ENCODE measurements around the gene WDR26.
"Not testable (repeated sequence)": the region's sequence is repeated elsewhere in the genome, so short reads cannot be mapped to it uniquely, and the experiment has no call there.

The WDR26 gene

DNA sequence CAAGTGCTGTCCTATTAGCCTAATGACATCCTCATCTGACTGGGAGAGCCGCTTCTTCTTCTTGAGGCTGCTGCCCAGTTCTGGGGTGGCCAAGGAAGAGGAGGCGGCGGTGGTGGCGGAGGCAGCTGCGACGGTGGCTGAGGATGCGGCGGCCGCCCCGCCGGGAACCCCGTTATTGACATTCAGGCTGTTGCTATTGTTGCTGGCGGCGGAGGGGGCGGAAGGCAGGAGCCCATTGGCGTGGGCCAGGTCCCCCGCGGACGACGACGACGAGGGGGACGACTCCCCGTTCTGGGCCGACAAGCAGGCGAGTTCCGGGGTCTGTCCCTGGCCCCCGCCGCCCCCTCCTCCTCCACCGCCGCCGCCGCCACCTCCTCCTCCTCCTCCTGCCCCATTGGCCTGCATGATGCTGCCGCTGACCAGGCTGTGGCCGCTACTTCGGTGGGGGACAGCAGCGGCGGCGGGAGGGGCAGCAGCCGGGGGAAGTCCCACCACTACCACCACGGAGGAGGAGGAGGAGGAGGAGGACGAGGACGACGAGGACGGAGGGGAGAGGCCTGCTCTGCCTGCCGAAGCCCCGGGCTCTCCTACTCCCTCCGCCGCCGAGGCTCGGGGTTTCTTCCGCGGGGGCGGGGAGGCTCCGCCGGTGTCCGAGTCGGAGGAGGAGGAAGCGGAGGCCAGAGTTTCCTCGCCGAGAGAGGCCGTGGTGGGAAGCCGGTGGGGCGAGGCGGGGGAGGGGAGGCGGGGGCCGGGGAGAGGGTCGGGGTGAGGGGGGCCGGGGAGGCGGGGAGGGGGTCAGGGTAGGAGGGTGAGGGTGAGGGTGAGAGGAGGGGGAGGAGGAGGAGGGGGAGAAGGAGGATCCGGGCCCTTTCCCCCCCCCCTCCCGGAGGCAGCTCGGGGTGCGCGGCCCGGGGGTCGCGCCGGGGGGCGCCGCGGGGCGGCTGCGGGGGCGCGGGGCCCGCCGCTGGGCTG, 610 bp downstream of the WDR26 start:
- peak; percentile 62 for DNase-seq

DNA sequence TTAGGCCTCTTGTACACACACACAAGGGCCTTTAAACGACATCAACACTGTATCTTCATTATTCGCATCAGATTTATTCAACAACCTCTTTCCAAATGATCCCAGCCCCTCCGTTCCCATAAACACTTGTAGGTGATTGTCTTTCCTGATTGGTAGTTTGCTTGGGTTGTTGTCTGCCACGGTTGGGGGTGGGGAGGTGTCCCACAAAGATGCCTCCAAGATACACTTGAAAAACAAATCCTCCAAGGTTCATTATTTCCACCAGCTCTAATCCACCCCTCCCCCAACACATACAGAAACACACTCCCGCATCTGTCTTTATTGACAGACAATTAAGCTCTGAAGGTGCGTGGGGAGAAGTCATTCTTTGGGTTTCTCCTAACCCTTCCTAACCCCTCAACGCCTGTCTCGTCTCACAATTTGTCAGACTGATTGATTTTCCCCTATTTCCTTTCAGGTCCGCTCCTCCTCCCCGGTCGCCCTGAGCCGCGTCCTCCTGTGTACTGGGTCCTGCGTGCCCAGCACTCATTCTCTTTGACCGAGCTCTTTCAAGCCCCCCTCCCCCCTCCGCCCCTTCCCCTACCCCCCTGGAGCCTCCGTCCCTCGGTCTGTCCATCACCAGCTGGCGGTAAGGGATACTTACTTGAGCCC, 1.4 kb downstream of the WDR26 start:
- peak; percentile 35 for DNase-seq

DNA sequence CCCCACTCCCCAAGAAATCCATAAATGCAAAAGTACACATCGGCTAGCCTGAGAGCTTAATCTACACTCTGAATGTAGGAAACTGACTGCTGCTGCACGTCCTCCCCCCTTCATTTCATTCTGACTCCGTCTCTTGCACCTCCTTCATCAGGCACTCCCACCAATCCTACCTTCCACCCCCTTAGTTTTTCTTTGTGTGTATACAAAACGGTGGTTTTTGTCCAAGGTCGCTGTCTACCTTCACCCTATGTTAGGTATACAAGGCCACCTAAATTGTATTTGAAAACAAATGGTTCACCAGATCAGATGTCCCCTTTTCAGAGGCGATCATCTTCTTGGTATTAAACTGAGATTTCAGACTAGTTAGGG, 1.9 kb downstream of the WDR26 start:
- no peak for DNase-seq

DNA sequence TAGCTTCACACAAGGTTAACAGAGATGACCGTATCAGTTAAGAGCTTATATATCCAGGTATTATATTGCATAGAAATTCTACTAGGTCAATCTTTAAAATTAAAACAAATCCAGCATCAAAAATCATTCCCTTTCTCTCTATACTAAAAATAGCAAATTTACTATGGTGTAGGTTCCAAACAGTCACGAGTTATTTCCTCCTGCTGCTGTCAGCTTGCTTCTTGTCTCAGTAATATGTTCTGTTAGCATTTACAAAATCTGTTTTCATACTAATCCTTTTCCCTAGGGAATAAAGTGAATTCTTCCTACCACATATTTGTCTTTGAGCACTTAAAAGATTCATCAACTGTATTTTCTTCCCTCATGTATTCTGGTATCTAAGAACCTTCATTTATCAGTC, 2.5 kb downstream of the WDR26 start:
- DNase-seq, result no peak

DNA sequence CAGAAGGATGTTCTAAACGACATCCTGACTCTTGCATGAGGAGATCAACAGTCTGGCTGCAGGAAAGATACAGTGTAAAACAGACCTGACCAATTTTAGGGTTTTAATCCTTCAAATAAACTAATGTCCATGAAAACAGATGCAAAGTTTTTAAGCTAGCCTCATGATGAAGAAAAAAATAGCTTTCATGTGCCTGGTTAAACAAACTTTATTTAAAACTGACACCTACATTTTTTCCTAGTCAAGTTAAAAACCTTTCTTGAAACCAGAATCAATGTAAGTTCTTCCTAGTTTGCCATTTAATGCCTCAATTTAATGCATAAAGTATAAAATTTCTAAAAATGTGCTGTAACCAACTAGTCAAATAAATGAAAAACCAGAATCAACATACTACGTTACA, 2.9 kb downstream of the WDR26 start:
- no peak for DNase-seq

DNA sequence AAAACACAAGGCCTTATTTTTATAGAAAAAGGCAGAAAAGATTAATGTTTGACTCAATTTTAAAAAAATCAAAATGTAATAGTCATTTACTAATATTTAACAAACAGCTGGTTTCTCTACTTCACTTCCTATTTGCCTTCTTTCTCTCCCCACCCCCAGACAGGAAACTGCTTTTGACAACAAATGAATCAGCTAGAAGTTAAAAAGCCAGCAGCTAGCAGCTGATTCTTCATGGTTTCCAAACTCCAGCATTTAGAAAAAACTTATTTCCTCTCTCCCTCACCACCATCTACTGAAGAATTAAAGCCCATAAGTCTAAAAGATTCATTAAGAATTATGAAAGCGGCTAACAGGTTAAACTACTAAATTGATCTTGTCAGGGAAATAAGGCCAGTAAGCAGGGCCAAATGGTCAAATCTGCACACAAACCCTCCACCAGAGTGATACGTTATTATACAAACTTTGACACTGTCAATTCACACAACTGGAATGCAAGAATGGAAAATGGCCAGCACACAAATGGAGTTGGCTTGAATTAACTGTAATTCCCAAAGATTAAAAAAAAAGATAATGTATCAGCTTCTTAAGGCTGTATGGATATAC, 4.0 kb downstream of the WDR26 start:
- DNase-seq, result no peak

DNA sequence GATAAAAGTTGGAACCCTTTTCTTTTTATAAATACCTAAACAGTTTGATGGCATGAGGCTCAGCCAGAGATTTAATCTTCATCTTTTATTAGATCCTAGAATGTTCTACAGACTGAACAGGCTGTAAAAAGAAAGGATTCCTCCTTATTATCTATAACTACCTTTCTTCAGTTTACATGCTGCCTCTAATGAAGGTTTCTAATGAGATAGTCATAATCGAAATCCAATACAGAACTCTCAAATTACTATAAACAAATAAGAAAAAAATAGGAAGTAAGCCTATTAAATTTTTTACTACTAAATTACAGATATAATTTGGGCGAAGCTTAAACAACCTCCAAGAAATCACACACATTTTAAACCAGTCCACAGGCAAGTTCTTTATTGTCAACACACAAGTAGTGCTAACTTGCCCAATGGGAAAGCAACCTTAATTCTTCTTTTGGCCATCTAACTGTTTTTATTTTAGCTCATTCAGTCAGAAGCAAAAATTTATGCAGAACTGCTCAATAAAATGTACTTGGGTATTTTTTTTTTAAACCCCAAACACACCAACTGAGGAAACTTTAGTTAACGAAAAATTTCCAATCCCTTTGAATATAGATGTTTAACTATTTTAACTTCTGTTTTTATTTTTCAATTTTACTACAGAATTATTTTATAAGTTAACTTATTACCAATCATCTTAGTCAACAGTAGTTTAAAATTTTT, 4.8 kb downstream of the WDR26 start:
- no peak for DNase-seq

DNA sequence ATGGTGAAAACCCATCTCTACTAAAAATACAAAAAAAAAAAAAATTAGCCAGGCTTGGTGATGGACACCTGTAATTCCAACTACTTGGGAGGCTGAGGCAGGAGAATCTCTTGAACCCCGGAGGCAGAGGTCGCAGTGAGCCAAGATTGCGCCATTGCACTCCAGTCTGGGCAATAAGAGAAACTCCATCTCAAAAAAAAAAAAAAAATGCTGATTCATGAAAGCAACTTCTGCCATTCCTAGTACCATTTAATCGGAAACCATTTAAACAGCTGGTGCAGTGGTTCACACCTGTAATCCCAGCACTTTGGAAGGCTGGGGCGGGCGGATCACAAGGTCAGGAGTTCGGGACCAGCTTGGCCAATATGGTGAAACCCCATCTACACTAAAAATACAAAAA, 5.9 kb downstream of the WDR26 start:
- not testable (repeated sequence) for DNase-seq

DNA sequence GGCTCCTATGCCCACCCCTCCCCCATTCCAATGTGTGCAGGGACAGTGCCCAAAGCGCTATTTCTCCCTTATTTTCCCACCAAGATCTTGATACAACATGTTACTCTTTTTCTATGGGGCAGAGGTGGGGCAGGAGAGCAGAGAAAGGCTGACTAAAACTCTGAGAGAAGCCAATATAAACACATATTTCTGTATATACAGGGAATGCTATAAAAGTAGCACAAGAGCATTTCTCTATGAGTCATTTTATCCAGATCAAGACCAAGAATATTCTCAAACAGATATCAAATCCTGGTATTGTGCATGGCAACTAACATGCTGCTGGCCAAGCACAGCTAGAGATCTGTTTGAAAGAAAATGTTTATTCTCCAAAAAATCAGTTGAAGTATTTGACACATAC, 7.3 kb downstream of the WDR26 start:
- DNase-seq, result no peak

DNA sequence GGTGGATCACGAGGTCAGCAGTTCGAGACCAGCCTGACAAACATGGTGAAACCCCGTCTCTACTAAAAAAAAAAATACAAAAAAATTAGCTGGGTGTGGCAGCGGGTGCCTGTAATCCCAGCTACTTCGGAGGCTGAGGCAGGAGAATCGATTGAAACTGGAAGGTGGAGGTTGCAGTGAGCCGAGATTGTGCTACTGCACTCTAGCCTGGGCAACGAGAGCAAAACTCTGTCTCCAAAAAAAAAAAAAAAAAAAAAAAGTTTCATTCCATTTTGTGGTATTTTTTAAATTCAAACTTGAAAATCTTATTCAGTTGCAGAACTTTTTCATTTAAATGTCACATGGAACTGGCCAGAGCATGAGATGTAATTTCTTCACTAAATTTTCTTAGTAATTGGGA, 7.7 kb downstream of the WDR26 start:
- DNase-seq, result not testable (repeated sequence)

DNA sequence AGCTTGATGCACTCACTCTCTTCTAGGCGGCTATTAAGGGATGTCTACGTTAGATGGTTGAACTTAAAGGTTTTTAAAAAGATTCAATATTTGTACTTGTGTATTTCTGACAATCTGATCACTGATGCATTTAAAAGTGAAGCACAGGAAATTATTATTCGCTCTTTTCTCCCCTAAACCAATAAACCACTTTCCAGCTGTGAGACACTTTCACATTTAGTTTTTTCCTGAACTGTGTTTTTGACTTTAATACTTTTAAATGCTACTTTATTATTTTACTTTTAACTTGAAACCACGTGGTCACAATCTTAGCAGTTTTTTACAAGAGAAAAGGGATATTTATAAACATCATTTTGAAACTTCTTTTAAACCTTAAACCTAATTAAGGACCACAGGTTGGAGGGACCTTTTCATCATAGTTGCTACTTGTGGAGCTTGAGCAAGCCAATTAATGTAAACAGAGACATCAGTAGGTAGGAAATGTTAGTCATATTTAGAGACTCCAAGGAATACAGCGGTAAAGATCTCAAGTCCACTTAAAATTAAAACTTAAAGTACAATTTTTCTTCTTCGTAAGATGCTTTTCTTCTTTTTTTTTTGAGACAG, 9.2 kb downstream of the WDR26 start:
- DNase-seq, result no peak

DNA sequence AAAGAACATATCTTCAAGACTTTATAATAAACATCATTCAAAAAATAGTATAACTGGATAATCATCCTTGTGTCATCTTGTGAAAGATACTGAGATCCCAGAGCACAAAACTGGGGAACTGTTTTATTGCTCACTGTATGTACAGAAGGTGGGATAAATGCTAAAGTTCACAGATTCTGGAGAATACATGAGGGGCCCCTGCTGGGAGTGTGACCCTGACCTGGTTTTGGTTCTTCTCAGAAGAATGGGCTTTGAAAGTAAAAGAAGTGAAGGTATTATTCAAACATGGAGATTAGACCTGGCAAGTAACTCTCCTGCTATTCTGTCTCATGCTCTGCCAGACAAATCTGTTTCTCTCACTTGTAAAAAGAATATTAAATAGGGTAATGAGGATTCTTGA, 14.5 kb downstream of the WDR26 start:
- no peak for DNase-seq

DNA sequence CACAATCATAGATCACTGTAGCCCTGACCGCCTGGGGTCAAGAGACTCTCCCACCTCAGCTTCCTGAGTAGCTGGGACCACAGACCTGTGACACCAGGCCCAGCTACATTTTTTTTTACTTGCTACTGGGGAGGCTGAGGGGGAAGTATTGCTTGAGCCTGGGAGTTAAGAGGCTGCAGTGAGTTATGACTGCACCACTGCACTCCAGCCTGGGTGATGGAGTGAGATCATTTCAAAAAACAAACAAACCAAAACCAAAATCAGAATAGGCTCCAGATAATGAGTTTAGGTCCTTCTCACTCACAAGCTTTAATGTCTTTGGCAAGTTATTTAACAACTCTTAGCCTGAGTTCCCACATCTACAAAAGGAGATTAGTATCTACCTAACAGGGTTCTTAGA, 22.8 kb downstream of the WDR26 start:
- DNase-seq, result no peak

DNA sequence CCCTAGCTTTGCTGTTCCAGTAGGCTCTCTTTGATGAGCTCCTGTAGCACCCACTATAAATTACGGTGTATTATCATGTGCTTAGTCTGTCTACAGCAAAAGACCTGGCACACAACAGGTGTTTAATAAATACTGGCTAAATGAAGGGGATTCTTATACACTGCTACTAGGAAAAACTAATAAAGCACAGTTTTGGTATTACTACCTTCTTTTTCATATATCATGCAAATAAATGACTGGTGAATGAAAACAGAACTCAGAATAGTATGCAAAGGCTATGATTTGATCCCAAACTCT, 26.4 kb downstream of the WDR26 start:
- no peak for DNase-seq

DNA sequence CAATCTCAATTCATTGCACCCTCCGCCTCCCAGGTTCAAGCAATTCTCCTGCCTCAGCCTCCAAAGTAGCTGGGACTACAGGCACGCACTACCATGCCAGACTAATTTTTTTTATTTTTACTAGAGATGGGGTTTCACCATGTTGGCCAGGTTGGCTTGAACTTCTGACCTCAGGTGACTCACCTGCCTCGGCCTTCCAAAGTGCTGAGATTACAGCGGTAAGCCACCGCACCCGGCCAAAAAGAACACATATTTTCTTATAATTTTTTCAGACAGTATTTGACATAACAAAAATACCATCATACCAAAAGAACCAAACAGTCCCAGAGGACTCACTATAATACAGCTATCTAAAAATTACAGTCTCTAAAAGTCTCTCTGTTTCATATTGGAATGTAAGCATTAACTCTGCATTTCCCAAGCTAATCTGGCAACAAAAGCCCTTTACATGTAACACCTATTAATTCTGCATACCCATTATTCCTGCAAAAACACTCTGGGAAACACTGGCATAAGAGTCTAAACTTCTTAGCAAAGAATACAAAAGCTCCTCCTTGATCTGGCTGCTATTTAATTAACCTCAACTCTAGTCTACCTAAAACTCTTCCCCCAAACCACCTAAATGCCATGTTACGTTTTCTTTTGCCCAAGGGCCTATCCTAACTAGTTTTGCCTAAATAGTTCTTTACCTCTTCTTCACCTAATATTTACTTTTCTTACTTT, 26.9 kb downstream of the WDR26 start:
- no peak for DNase-seq

DNA sequence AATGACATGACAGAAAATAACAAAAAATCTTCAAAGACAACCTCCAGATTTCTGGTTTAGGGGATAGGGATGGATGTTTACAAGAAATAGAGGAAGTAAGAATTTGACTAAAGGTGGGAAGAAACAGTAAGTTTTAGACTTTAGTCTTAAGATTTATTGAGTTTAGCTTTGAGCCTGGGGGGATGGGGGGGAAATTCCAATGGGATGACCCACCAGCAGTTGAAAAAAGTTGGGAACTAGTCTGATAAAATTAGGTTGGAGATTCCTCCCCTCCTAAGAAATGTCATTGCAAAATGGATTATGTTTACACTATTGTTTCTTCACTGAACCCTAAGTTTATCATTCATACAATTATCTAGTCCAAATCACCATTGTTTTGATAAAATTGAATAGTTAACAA, 28.4 kb downstream of the WDR26 start:
- DNase-seq, result no peak

DNA sequence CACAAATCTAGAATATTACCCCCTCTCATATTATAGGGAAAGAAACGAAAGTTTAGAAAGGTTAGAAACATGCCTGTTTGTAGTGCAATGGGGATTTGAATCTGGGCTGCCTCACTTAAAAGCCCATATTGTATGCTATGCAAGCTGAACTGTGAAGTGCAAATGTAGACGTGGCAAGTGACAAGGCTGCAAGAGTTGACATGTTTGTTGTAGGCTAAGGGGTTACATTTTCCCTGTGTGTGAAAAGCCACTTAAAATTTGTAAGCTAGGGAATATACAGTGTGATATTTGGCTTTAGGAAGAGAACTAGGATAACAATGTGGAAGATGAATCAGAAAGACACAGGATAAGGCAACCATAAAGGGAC, 29.0 kb downstream of the WDR26 start:
- DNase-seq, result no peak

DNA sequence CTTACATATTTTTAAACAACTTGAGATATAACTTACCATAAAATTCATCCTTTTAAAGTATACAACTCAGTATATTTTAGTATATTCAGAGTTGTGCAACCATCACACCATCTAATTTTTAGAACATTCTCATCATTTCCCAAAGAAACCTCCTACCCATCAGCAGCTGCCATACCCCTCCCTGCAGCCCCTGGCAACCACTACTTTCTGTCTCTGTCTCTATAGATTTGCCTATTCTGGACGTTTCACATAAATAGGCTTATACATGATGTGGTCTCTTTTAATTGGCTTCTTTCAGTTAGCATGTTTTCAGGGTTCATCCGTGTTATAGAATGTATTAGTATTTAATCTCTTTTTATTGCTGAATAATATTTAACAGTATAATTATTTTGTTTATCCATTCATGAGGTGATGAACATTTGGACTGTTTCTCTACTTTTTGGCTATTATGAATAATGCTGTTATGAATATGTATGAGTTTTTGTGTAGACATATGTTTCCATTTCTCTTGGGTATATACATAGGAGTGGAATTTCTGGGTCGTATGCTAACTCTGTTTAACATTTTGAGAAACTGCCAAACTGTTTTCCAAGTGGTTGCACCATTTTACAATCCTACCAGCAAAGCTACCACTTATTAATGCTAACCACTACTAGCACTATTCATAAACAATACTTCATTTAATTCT, 29.5 kb downstream of the WDR26 start:
- no peak for DNase-seq

DNA sequence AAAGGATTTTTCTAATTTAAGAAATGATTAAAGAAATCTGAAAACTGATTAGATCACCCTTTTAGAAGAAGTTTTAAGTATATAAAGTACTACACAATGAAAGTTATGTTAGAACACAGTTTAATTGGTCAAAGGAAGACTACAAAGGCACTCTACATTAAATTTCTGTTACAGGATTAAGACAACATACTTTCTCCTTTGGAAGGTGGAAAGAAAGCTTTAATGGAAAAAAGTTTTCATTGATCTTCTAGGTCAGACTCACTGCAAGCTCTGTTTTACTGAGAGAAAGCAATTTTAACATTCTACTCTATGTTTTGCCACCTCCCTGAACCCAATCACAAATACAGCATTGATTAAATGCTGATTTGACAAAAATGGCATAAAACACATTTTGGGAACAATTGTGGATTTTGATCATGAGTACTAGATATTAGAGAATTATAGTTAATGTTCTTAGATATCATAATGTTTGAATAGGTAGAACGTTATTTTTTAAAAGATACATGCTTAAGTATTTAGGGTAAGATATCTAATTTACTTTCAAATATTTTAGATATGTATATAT, 32.0 kb downstream of the WDR26 start:
- no peak for DNase-seq

DNA sequence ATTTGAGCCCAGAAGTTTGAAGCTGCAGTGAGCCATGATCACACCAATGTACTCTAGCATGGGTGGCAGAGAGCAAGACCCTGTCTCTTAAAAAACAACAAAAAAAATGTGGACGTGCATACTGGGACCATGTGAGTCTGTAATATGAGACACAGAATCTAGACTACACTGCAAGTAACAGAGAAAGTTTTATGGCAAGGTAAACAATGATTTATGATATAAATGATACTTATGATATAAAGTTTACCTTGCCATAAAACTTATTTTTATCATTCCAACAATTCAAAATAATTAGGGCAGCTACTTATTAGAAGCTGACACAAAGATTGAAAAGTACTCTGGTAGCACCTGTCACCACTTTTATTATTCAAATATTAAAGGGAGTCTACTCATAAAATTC, 34.7 kb downstream of the WDR26 start:
- no peak for DNase-seq

DNA sequence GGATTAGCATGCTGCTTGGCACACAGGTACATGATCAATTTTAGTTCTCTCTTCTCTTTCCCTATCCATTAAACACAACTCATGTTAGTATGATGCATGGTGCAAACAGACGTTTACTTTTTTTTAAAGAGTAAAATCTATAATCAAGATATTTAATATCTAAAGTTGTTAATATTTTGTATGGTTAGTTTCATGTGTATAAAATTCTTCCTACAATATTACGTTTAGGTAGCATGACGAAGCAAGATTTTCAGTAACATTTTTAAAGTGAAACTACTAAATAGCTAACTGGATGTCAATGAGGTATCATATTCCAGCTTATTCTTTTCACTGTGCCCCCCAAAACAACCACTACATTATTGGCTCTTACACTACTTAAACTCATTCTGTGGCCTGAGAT, 41.3 kb downstream of the WDR26 start:
- DNase-seq, result no peak
